Heart left ventricle (tissue), 13 donors: ENCODE measurements around the gene RAB6B.
A peak's percentile ranks its signal among the peaks of the same experiment; 100 is the strongest.

ENCODE experiments used
- POLR2A ChIP-seq, 2 donors: fragments of 450-650 bp; IDR thresholded peaks; one replicate each; pipeline ENCODE4 v1.6.1; 2017; ENCODE audit warnings: antibody characterized with exemption in 2 of 2, mild to moderate bottlenecking in 2 of 2, moderate library complexity in 2 of 2
- TF ChIP-seq, protein P1 (sequence below), 12 donors: fragments of 200-600 bp; sonication (generic) in 4 of 12; IDR thresholded peaks; one replicate each; pipeline versions ENCODE4 v1.5.0 to v1.8.0; 2018 to 2022; ENCODE audit warnings: antibody characterized with exemption in 12 of 12, mild to moderate bottlenecking in 5 of 12
- donor health status: ischemic (EF 13 %, LVEDD 7.1; RV severe dilation, severe dysfunction).
- donor health status: DM: no; HTN: yes; CAD: no.
- donor health status: DM: no; HTN: no; CAD: no.
- donor health status: ischemic (EF 25% LVEDD 6.9; RV normal size, moderate dysfunction).
- donor health status: ischemic (EF 25% LVEDD 5.7; RV mildly dilated, moderate dysfunction).
- donor health status: ischemic (EF 35%, LVEDD 5.7; RV mildly dilated, moderate dysfunction).
- donor health status: nonischemic (EF 11% LVEDD 7.7; RV severe dilation, severe dysfunction).
- donor health status: DM: yes; HTN: yes; CAD: no.
- donor health status: PGD.
- donor health status: ischemic (EF 29% LVEDD 5.4; RV normal size, mild dysfunction).
- donor health status: nonischemic (EF 23%, LVEDD 6.1; RV moderate dilation, normal function).

DNA sequence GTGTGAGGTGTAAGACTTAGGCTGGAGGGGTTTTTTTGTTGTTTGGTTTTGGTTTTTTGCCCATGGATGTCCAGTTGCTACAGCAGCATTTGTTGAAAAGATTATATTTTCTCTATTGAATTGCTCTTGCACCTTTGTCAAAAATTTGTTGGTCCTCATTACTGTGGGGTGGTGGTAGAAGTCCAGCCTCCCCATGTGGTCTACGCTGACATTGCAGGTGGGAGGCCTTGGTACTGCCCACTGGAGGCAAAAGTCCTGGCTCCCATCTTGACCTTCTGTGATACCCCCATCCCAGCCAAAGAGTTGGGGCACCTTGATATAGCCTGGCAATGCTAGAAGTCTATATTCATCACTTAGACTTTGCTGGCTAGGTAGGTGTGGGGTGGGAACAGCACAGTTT, 5.4 kb upstream of the RAB6B start:
- no peak for TF ChIP-seq POLR2A (IDR thresholded peaks at IDR 0.05)
- TF ChIP-seq, protein P1, sequence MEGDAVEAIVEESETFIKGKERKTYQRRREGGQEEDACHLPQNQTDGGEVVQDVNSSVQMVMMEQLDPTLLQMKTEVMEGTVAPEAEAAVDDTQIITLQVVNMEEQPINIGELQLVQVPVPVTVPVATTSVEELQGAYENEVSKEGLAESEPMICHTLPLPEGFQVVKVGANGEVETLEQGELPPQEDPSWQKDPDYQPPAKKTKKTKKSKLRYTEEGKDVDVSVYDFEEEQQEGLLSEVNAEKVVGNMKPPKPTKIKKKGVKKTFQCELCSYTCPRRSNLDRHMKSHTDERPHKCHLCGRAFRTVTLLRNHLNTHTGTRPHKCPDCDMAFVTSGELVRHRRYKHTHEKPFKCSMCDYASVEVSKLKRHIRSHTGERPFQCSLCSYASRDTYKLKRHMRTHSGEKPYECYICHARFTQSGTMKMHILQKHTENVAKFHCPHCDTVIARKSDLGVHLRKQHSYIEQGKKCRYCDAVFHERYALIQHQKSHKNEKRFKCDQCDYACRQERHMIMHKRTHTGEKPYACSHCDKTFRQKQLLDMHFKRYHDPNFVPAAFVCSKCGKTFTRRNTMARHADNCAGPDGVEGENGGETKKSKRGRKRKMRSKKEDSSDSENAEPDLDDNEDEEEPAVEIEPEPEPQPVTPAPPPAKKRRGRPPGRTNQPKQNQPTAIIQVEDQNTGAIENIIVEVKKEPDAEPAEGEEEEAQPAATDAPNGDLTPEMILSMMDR (IDR thresholded peaks at IDR 0.05): peak; percentile 10 to 55 (median 48)
